ENCODE results near the gene FRS2.

The FRS2 gene

GRCh38 chr12:69500631-69501030 is 30.4 kb downstream of the FRS2 start:
- Histone ChIP-seq H3K9me3 (ENCODE audit: insufficient read depth, low read length) (no peaks in the 10 kb centered on the region), H3K9ac (ENCODE audit: low read length) (no peak overlapping the region), H3K4me2 (ENCODE audit: low read length) (no peak overlapping the region), H3K4me1 (ENCODE audit: low read length) (peaks cover 55% of the 10 kb centered on the region), H3K36me3 (replicated peaks; ENCODE audit: low read depth, low read length) (peaks cover 3% of the 10 kb centered on the region), H3K79me2 (ENCODE audit: low read length) (peaks cover 86% of the 10 kb centered on the region), H4K20me1 (ENCODE audit: insufficient read depth, low read length) (peaks cover 21% of the 10 kb centered on the region), H3K4me3 (ENCODE audit: low read length) (no peak overlapping the region), H3K27me3 (ENCODE audit: low read depth, low read length) (no peaks in the 10 kb centered on the region), H2AFZ (ENCODE audit: low read depth, low read length) (no peak overlapping the region), H3K27ac (ENCODE audit: low read length) (no peak overlapping the region)
- no peak for TF ChIP-seq EZH2phosphoT487 (IDR thresholded peaks at IDR 0.05; ENCODE audit: low read depth)
- no peak for TF ChIP-seq CTCF (IDR thresholded peaks at IDR 0.05; ENCODE audit: low read depth, low read length)

GRCh38 chr12:69501154-69501895 is 31.1 kb downstream of the FRS2 start:
- H3K4me3 ChIP-seq (ENCODE audit: low read length): peak overlapping the region; percentile 39
- peaks cover 3% of the 10 kb centered on the region for H3K36me3 ChIP-seq (replicated peaks; ENCODE audit: low read depth, low read length)
- H3K4me1 ChIP-seq (ENCODE audit: low read length): peaks cover 60% of the 10 kb centered on the region
- peaks cover 26% of the 10 kb centered on the region for H4K20me1 ChIP-seq (ENCODE audit: insufficient read depth, low read length)
- no peaks in the 10 kb centered on the region for H3K27me3 ChIP-seq (ENCODE audit: low read depth, low read length)
- TF ChIP-seq EZH2phosphoT487 (IDR thresholded peaks at IDR 0.05; ENCODE audit: low read depth) (no peak), CTCF (IDR thresholded peaks at IDR 0.05; ENCODE audit: low read depth, low read length) (no peak)
- H3K9ac ChIP-seq (ENCODE audit: low read length): no peak overlapping the region
- H3K27ac ChIP-seq (ENCODE audit: low read length): no peak overlapping the region
- H3K4me2 ChIP-seq (ENCODE audit: low read length): peak overlapping the region; percentile 56
- H3K9me3 ChIP-seq (ENCODE audit: insufficient read depth, low read length): no peaks in the 10 kb centered on the region
- H3K79me2 ChIP-seq (ENCODE audit: low read length): peaks cover 86% of the 10 kb centered on the region
- H2AFZ ChIP-seq (ENCODE audit: low read depth, low read length): no peak overlapping the region

DNA sequence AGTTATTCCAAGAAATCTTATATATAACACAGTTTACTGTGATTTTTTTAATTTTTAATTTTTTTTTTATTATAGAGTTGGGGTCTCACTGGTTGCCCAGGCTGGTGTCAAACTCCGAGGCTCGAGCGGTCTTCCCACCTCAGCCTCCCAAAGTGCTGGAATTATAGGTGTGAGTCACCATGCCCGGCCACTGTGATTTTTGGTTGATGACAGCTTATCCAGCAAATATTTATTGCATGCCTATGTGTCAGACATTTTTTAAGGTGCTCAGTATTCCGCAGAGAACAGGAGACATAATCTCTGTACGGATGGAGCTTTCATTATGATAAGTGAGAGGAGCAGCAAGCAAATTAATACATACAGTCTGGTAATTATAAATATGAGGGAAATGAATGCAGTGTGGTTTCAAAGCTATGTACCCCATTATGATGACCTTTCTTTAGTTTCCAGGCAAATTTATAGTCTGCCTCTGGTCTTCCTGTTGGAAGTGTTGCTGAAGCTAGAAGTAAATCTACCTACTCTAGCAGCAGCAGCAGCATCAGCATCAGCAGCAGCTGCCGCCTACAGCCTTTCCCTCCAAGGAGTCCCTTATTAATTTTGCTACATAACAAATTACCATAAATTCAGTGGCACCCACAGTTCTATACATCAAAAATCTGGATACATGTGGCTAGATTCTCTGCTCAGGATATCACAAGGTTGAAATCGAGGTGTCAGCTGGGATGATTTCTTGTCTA is 32.3 kb downstream of the FRS2 start:
- peaks cover 83% of the 10 kb centered on the region for H3K79me2 ChIP-seq (ENCODE audit: low read length)
- no peak for TF ChIP-seq EZH2phosphoT487 (IDR thresholded peaks at IDR 0.05; ENCODE audit: low read depth)
- TF ChIP-seq CTCF (IDR thresholded peaks at IDR 0.05; ENCODE audit: low read depth, low read length): no peak
- peaks cover 57% of the 10 kb centered on the region for H3K4me1 ChIP-seq (ENCODE audit: low read length)
- no peak overlapping the region for H3K4me3 ChIP-seq (ENCODE audit: low read length)
- no peaks in the 10 kb centered on the region for H3K36me3 ChIP-seq (replicated peaks; ENCODE audit: low read depth, low read length)
- H4K20me1 ChIP-seq (ENCODE audit: insufficient read depth, low read length): peaks cover 29% of the 10 kb centered on the region
- H3K27ac ChIP-seq (ENCODE audit: low read length): no peak overlapping the region
- no peak overlapping the region for H2AFZ ChIP-seq (ENCODE audit: low read depth, low read length)
- no peak overlapping the region; the same call in 1 of the 2 replicates for H3K4me2 ChIP-seq (ENCODE audit: low read length)
- H3K27me3 ChIP-seq (ENCODE audit: low read depth, low read length): no peaks in the 10 kb centered on the region
- H3K9me3 ChIP-seq (ENCODE audit: insufficient read depth, low read length): no peaks in the 10 kb centered on the region
- H3K9ac ChIP-seq (ENCODE audit: low read length): no peak overlapping the region

- Histone ChIP-seq H4K20me1 (ENCODE audit: insufficient read depth, low read length) (peaks cover 47% of the 10 kb centered on the region), H3K27ac (ENCODE audit: low read length) (no peak overlapping the region), H2AFZ (ENCODE audit: low read depth, low read length) (no peak overlapping the region), H3K9ac (ENCODE audit: low read length) (no peak overlapping the region), H3K4me2 (ENCODE audit: low read length) (no peak overlapping the region), H3K36me3 (replicated peaks; ENCODE audit: low read depth, low read length) (no peaks in the 10 kb centered on the region), H3K79me2 (ENCODE audit: low read length) (peaks cover 65% of the 10 kb centered on the region), H3K4me1 (ENCODE audit: low read length) (peaks cover 36% of the 10 kb centered on the region), H3K27me3 (ENCODE audit: low read depth, low read length) (no peaks in the 10 kb centered on the region), H3K4me3 (ENCODE audit: low read length) (no peak overlapping the region), H3K9me3 (ENCODE audit: insufficient read depth, low read length) (no peaks in the 10 kb centered on the region)
- TF ChIP-seq EZH2phosphoT487 (IDR thresholded peaks at IDR 0.05; ENCODE audit: low read depth) (no peak), CTCF (IDR thresholded peaks at IDR 0.05; ENCODE audit: low read depth, low read length) (no peak)
Measured at GRCh38 chr12:69508091-69508490, 37.9 kb downstream of the FRS2 start.
